Measurements from ENCODE around the gene GREB1. TPM values are rescaled to one million over a fixed set of nuclear protein-coding genes. Genes with fewer than 3 reads are reported as not detected.

GREB1 gene
- total and polyA plus RNA-seq, 2 experiments from 2014 or later, result 12.0 to 35.0 TPM

- Mint-ChIP-seq H3K36me3 (ENCODE audit: low read depth) (peaks cover 6% of the 10 kb centered on the region; the same call in 2 of the 3 replicates), H3K27ac (no peak overlapping the region), H3K4me3 (no peak overlapping the region), H3K9me3 (no peaks in the 10 kb centered on the region), H3K27me3 (ENCODE audit: insufficient read depth, low read depth, poor library complexity) (peaks cover 5% of the 10 kb centered on the region), H3K4me1 (peaks cover 39% of the 10 kb centered on the region)
- no peak overlapping the region for H3K4me3 ChIP-seq
- no peaks in the 10 kb centered on the region for H3K36me3 ChIP-seq (ENCODE audit: insufficient read depth)
- TF ChIP-seq NANOG (IDR thresholded peaks at IDR 0.05; ENCODE audit: borderline replicate concordance) (no peak), ZNF331 (CRISPR knock-in tag; IDR thresholded peaks at IDR 0.05; ENCODE audit: low read depth) (no peak), ZNF114 (CRISPR knock-in tag; IDR thresholded peaks at IDR 0.05) (no peak), EZH2 (IDR thresholded peaks at IDR 0.05; ENCODE audit: low read depth, unreplicated experiment) (no peak), EZH2phosphoT487 (IDR thresholded peaks at IDR 0.05; ENCODE audit: unreplicated experiment) (no peak), CTCF (conservative IDR thresholded peaks at IDR 0.05; ENCODE audit: low read depth in 2 of 2) (no peak), REST (IDR thresholded peaks at IDR 0.05; ENCODE audit: unreplicated experiment) (no peak), ETS1 (IDR thresholded peaks at IDR 0.05) (no peak), JUNB (IDR thresholded peaks at IDR 0.05; ENCODE audit: unreplicated experiment) (no peak), ZNF462 (CRISPR knock-in tag; IDR thresholded peaks at IDR 0.05) (no peak), STAT1 (IDR thresholded peaks at IDR 0.05; ENCODE audit: unreplicated experiment) (no peak), CREB1 (CRISPR knock-in tag; IDR thresholded peaks at IDR 0.05; ENCODE audit: low read depth) (no peak), POLR2AphosphoS5 (IDR thresholded peaks at IDR 0.05; ENCODE audit: low read depth) (no peak)
- peaks cover 17% of the 10 kb centered on the region; the same call in 1 of the 2 replicates for H3K79me2 ChIP-seq (replicated peaks; ENCODE audit: insufficient read depth)
- H3K4me1 ChIP-seq (ENCODE audit: insufficient read depth), result peaks cover 14% of the 10 kb centered on the region
- ATAC-seq, result no peak
- no peak overlapping the region for H2AFZ ChIP-seq
- H3K9me2 ChIP-seq (ENCODE audit: insufficient read depth), result no peaks in the 10 kb centered on the region
- H3K27me3 ChIP-seq (ENCODE audit: insufficient read depth), result no peaks in the 10 kb centered on the region
- H3F3A ChIP-seq (replicated peaks; ENCODE audit: low read depth), result no peaks in the 10 kb centered on the region
- H4K20me1 ChIP-seq (replicated peaks; ENCODE audit: insufficient read depth), result no peaks in the 10 kb centered on the region; the same call in 1 of the 2 replicates
- H3K27ac ChIP-seq (ENCODE audit: low read depth), result no peak overlapping the region
- H3K4me2 ChIP-seq, result no peak overlapping the region
- no peak for DNase-seq (ENCODE audit: low spot score)
These were observed 28.2 kb downstream of the GREB1 start for GRCh38 chr2:11562011-11562410.
